Osteocyte (in vitro differentiated cells): Measurements from ENCODE around the gene CRACR2A. TPM values are rescaled to one million over a fixed set of nuclear protein-coding genes. Genes with fewer than 3 reads are reported as not detected.

Experiments used
- DNase-seq: peaks from one replicate; pipeline ENCODE4 v3.0.0; 2021; ENCODE audit warnings: mixed read lengths; ENCODE audit not compliant: unreplicated experiment; ENCODE audit errors: extremely low spot score
- H3K27ac Mint-ChIP-seq: one replicate; pipeline ENCODE4 v1.8.0; 2021; ENCODE audit warnings: mild to moderate bottlenecking, mixed read lengths; ENCODE audit not compliant: unreplicated experiment
- H3K27me3 Mint-ChIP-seq: one replicate; pipeline ENCODE4 v1.8.0; 2021; ENCODE audit warnings: mixed read lengths; ENCODE audit not compliant: unreplicated experiment
- H3K36me3 Mint-ChIP-seq: one replicate; pipeline ENCODE4 v1.8.0; 2021; ENCODE audit warnings: mixed read lengths; ENCODE audit not compliant: unreplicated experiment
- H3K4me1 Mint-ChIP-seq: one replicate; pipeline ENCODE4 v1.8.0; 2021; ENCODE audit warnings: mixed read lengths; ENCODE audit not compliant: unreplicated experiment
- H3K4me3 Mint-ChIP-seq: one replicate; pipeline ENCODE4 v1.8.0; 2021; ENCODE audit warnings: mild to moderate bottlenecking, moderate library complexity, mixed read lengths; ENCODE audit not compliant: unreplicated experiment
- H3K9me3 Mint-ChIP-seq: one replicate; pipeline ENCODE4 v1.8.0; 2021; ENCODE audit warnings: mixed read lengths; ENCODE audit not compliant: unreplicated experiment
- CTCF ChIP-seq: fragments of 200-600 bp; sonication (generic); IDR thresholded peaks from 2 replicates; pipeline ENCODE4 v1.5.0; 2021; ENCODE audit warnings: antibody characterized with exemption, mild to moderate bottlenecking, moderate library complexity
- total RNA-seq: library from RNA; stranded (reverse); gene quantifications from 2 replicates; pipeline ENCODE4 v1.2.1, GENCODE V29; 2021

Gene CRACR2A
- total RNA-seq, 1 donor from 2014 or later = 0.13 TPM

DNA sequence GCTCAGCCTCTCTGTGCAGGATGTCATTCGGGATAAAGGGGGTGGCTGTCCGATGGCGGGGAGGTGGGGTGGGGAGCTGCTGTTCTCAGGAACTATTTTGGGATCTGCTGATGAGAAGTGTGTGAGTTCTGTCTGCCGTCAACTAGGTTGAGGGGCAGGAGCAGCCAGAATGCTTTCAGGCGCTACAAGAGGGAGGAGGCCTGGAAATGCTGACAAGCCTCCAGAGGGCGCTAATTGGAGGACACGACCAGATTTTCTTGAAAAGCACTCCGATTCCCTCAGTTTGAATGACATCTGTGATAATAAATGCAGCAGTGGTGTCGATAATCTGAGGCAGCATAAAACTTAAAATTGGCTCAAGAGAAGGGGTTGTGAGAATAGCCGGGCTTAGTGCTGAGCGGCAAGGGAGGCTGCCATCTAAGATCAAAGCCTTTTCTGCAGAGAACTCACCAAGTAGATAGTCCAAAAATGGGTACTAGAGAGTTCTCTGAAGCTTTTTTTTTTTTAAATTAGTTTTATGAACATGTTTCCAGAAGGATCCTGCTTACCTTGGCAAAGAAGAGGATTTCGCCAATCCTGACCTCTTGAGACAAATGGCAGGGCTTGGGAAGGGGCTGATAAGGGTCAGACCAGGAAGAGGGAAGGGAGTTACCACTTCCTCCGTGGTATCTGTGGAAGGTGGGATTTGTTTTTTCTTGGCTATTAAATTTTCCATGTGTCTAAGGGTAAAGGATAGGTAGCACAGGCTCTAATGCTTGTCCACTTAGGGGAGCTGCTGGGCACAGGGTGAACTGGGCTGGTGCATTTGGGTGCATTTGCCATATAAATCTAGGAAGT lies 94.4 kb downstream of the CRACR2A start:
- no peak for DNase-seq
- H3K27ac Mint-ChIP-seq = no peak overlapping the region
- H3K4me3 Mint-ChIP-seq = no peak overlapping the region
- no peaks in the 10 kb centered on the region for H3K36me3 Mint-ChIP-seq
- no peaks in the 10 kb centered on the region for H3K9me3 Mint-ChIP-seq
- H3K4me1 Mint-ChIP-seq = no peaks in the 10 kb centered on the region
- peak; percentile 37 for TF ChIP-seq CTCF
- peaks cover 17% of the 10 kb centered on the region for H3K27me3 Mint-ChIP-seq

- peaks cover 19% of the 10 kb centered on the region for H3K27me3 Mint-ChIP-seq
- H3K27ac Mint-ChIP-seq = no peak overlapping the region
- no peak overlapping the region for H3K4me3 Mint-ChIP-seq
- DNase-seq = no peak
- H3K4me1 Mint-ChIP-seq = no peaks in the 10 kb centered on the region
- H3K9me3 Mint-ChIP-seq = no peaks in the 10 kb centered on the region
- TF ChIP-seq CTCF = no peak
- no peaks in the 10 kb centered on the region for H3K36me3 Mint-ChIP-seq
Measured at GRCh38 chr12:3656946-3657622, 95.8 kb downstream of the CRACR2A start.

- Mint-ChIP-seq H3K27me3 (peaks cover 23% of the 10 kb centered on the region), H3K36me3 (no peaks in the 10 kb centered on the region), H3K4me1 (no peaks in the 10 kb centered on the region), H3K4me3 (no peak overlapping the region), H3K27ac (no peak overlapping the region), H3K9me3 (no peaks in the 10 kb centered on the region)
- no peak for DNase-seq
- TF ChIP-seq CTCF = peak; percentile 18
Measured at GRCh38 chr12:3655328-3655900, 97.5 kb downstream of the CRACR2A start.

DNA sequence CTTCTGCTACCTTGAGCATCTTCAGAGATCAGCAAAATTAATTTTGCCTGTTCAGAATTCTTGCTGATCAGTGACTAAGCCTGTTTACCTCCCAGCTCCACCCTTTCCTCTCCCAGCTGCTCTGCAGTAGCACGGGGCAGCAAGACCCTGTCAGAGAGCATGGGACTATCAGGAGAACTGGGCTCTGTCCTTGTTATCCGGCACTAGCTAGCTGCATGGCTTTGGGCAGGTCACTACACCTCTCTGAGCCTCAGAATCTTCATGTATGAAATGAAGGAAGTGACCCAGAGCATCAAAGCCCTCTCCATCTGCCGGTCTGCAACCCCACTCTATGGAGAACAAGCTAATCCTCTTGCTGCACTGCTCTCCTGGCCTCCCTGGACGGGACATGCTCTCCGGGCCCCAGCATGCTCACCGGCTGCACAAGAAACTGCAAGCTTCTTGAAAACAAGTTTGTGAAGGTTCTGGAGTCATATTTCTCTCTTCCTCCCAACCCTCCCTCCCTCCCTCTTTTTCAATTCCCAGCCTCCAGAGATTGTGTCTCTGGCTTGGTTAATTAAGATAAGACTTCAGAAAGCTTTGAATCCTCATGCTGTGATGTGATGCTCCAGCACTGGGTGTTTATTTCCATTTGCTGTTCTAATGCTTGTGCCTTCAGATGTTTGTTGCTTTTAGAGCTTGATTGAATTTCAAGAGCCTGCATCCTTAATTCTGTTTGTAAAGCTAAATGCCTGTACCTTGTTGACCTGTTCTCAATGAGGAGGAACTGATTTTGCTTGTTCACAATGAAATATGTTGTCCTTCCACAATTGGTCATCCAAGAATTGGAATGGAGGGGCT lies 101.1 kb downstream of the CRACR2A start:
- Mint-ChIP-seq H3K36me3 (no peaks in the 10 kb centered on the region), H3K4me3 (no peak overlapping the region), H3K9me3 (no peaks in the 10 kb centered on the region), H3K4me1 (no peaks in the 10 kb centered on the region), H3K27ac (no peak overlapping the region), H3K27me3 (peaks cover 29% of the 10 kb centered on the region)
- DNase-seq = no peak
- no peak for TF ChIP-seq CTCF
